Measurements from ENCODE around the gene DCAF5.

DCAF5 gene

DNA sequence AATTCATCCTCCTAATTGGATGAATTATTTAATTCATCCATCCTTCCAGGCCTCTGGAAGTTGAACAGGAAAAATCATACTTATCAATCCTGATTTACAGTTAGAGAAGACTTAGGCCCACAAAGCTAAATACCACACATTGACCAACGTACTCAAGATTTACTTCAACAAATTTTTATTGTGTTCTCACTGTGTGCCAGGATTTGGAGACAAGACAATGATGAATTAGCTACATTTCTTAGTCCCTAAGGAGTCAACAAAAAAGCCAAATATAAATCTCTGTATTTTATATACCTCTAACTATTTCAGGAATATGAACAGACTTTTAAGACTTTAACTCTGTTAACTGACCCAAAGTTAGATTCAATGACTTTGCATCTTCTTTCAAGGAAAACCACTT, 63.9 kb downstream of the DCAF5 start:
- Histone ChIP-seq H2AFZ (ENCODE audit: low read length) (no peak overlapping the region), H3K9me3 (ENCODE audit: insufficient read depth, low read depth, low read length) (no peaks in the 10 kb centered on the region), H4K20me1 (ENCODE audit: insufficient read depth, low read length, poor library complexity, severe bottlenecking) (no peaks in the 10 kb centered on the region), H3K27me3 (ENCODE audit: insufficient read depth, low read length, poor library complexity, severe bottlenecking) (no peaks in the 10 kb centered on the region), H3K9me2 (replicated peaks; ENCODE audit: low read depth, low read length) (no peaks in the 10 kb centered on the region), H3K79me2 (ENCODE audit: insufficient read depth, low read length) (no peaks in the 10 kb centered on the region), H3K4me1 (ENCODE audit: insufficient read depth, low read length, poor library complexity, severe bottlenecking) (peaks cover 4% of the 10 kb centered on the region), H3K4me2 (ENCODE audit: low read depth, low read length, poor library complexity, severe bottlenecking) (no peak overlapping the region), H3F3A (ENCODE audit: low read depth) (no peaks in the 10 kb centered on the region), H3K4me3 (ENCODE audit: low read length, poor library complexity, severe bottlenecking) (no peak overlapping the region), H3K36me3 (ENCODE audit: insufficient read depth, low read length) (peaks cover 83% of the 10 kb centered on the region), H3K9ac (ENCODE audit: low read depth, low read length, poor library complexity, severe bottlenecking) (no peak overlapping the region)
- TF ChIP-seq, protein P1, sequence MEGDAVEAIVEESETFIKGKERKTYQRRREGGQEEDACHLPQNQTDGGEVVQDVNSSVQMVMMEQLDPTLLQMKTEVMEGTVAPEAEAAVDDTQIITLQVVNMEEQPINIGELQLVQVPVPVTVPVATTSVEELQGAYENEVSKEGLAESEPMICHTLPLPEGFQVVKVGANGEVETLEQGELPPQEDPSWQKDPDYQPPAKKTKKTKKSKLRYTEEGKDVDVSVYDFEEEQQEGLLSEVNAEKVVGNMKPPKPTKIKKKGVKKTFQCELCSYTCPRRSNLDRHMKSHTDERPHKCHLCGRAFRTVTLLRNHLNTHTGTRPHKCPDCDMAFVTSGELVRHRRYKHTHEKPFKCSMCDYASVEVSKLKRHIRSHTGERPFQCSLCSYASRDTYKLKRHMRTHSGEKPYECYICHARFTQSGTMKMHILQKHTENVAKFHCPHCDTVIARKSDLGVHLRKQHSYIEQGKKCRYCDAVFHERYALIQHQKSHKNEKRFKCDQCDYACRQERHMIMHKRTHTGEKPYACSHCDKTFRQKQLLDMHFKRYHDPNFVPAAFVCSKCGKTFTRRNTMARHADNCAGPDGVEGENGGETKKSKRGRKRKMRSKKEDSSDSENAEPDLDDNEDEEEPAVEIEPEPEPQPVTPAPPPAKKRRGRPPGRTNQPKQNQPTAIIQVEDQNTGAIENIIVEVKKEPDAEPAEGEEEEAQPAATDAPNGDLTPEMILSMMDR (conservative IDR thresholded peaks at IDR 0.05; ENCODE audit: low read length): no peak
- TF ChIP-seq EZH2phosphoT487 (IDR thresholded peaks at IDR 0.05; ENCODE audit: borderline replicate concordance): no peak

DNA sequence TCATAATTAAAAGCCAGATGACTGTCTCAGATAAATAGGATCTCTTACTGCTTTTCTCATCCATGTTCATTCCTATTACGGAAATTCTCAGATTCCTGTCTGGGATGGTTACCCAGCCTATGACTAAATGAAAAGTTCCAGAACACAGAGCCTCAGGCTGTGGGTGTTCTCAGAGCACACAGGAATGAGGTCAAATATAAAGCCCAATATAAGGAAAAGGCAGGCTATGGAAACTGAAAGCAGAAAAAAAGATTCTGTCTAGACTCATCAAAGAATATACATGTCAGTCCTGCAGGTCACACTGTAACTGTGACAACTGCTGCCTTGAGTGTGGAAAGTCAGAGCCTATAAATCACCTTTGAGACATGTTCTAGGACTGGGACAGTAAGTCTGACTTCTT, 64.3 kb downstream of the DCAF5 start:
- H3K27me3 ChIP-seq (ENCODE audit: insufficient read depth, low read length, poor library complexity, severe bottlenecking): no peaks in the 10 kb centered on the region
- no peaks in the 10 kb centered on the region for H3F3A ChIP-seq (ENCODE audit: low read depth)
- no peak overlapping the region for H3K9ac ChIP-seq (ENCODE audit: low read depth, low read length, poor library complexity, severe bottlenecking)
- peaks cover 86% of the 10 kb centered on the region for H3K36me3 ChIP-seq (ENCODE audit: insufficient read depth, low read length)
- H4K20me1 ChIP-seq (ENCODE audit: insufficient read depth, low read length, poor library complexity, severe bottlenecking): no peaks in the 10 kb centered on the region
- no peak overlapping the region for H3K4me3 ChIP-seq (ENCODE audit: low read length, poor library complexity, severe bottlenecking)
- H3K4me2 ChIP-seq (ENCODE audit: low read depth, low read length, poor library complexity, severe bottlenecking): no peak overlapping the region
- H3K79me2 ChIP-seq (ENCODE audit: insufficient read depth, low read length): no peaks in the 10 kb centered on the region
- no peaks in the 10 kb centered on the region for H3K4me1 ChIP-seq (ENCODE audit: insufficient read depth, low read length, poor library complexity, severe bottlenecking)
- no peaks in the 10 kb centered on the region for H3K9me2 ChIP-seq (replicated peaks; ENCODE audit: low read depth, low read length)
- H3K9me3 ChIP-seq (ENCODE audit: insufficient read depth, low read depth, low read length): no peaks in the 10 kb centered on the region
- no peak overlapping the region for H2AFZ ChIP-seq (ENCODE audit: low read length)
- TF ChIP-seq, protein P1 (conservative IDR thresholded peaks at IDR 0.05; ENCODE audit: low read length): no peak
- TF ChIP-seq EZH2phosphoT487 (IDR thresholded peaks at IDR 0.05; ENCODE audit: borderline replicate concordance): no peak

DNA sequence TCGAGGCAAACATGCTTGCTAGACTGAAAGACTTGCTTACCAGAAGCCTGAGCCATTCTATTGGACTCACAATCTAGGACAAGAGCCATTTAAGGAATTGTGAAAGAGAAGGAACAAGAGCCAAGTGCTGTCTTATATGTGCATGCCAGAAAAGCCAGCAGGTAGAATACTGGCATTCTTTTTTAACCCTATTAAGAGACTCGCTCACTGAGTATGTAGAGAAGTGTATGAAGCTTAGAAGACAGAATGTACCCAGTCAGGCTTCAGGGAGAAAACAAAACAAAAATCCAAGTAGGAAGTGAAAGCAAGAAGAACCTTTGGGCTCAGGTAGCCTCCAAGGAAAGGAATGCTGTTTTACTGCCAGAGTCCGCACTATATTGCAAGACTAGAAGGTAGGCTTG, 65.9 kb downstream of the DCAF5 start:
- Histone ChIP-seq H3K4me1 (ENCODE audit: insufficient read depth, low read length, poor library complexity, severe bottlenecking) (no peaks in the 10 kb centered on the region), H3F3A (ENCODE audit: low read depth) (no peaks in the 10 kb centered on the region), H3K27me3 (ENCODE audit: insufficient read depth, low read length, poor library complexity, severe bottlenecking) (no peaks in the 10 kb centered on the region), H3K9me3 (ENCODE audit: insufficient read depth, low read depth, low read length) (no peaks in the 10 kb centered on the region), H3K79me2 (ENCODE audit: insufficient read depth, low read length) (no peaks in the 10 kb centered on the region), H4K20me1 (ENCODE audit: insufficient read depth, low read length, poor library complexity, severe bottlenecking) (no peaks in the 10 kb centered on the region), H2AFZ (ENCODE audit: low read length) (no peak overlapping the region), H3K36me3 (ENCODE audit: insufficient read depth, low read length) (peaks cover 97% of the 10 kb centered on the region), H3K4me2 (ENCODE audit: low read depth, low read length, poor library complexity, severe bottlenecking) (no peak overlapping the region), H3K4me3 (ENCODE audit: low read length, poor library complexity, severe bottlenecking) (no peak overlapping the region), H3K9ac (ENCODE audit: low read depth, low read length, poor library complexity, severe bottlenecking) (no peak overlapping the region), H3K9me2 (replicated peaks; ENCODE audit: low read depth, low read length) (no peaks in the 10 kb centered on the region)
- TF ChIP-seq, protein P1 (conservative IDR thresholded peaks at IDR 0.05; ENCODE audit: low read length): no peak
- no peak for TF ChIP-seq EZH2phosphoT487 (IDR thresholded peaks at IDR 0.05; ENCODE audit: borderline replicate concordance)
